Vein endothelial cell (primary cell): ENCODE data around the gene CLINT1. TPM values are rescaled to one million over a fixed set of nuclear protein-coding genes. Genes with fewer than 3 reads are reported as not detected.

Experiments used
- small RNA-seq: library from RNA; depleted of rRNA; stranded (forward); fragments of <200 nt; gene quantifications from one replicate; pipeline ENCODE3, GENCODE V24; 2012
- total RNA-seq: library from RNA; depleted of rRNA; stranded (reverse); fragments of >200 nt; gene quantifications from 2 replicates; pipeline ENCODE4 v1.2.3, GENCODE V29; 2012

CLINT1 gene
- total RNA-seq, result 90.5 and 98.6 TPM in 2 replicates

GRCh38 chr5:157858527-157859226 lies at the start of gene CLINT1:
Gene CLINT1 (minus strand): TSS chr5:157859145. CDS start chr5:157858970, 175 bp downstream.

GRCh38 chr5:157743163-157744050 lies 115.5 kb downstream of the CLINT1 start, which contains the start of gene LSM11:
Gene LSM11 (plus strand): TSS chr5:157743712. CDS start chr5:157743751, 39 bp downstream.

Small RNA genes within 50 kb of the gene (small RNA-seq; reads per million reads assigned to genes)
- gene AC026407.1 (not detected), gene RNU6-260P (not detected)

Other genes starting within 250 kb of the CLINT1 start
- gene SOX30, start 206.7 kb downstream of the CLINT1 start, total RNA-seq, result not detected in 2 replicates
- gene C5orf52, start 187.6 kb downstream of the CLINT1 start, total RNA-seq, result not detected in 2 replicates
- 8.8 and 9.1 TPM in 2 replicates for gene THG1L, start 127.7 kb downstream of the CLINT1 start, total RNA-seq
- gene LSM11, start 115.4 kb downstream of the CLINT1 start, total RNA-seq, result 8.2 and 8.5 TPM in 2 replicates